ENCODE results near the gene GAGE12J.
"Not testable (repeated sequence)": the region's sequence is repeated elsewhere in the genome, so short reads cannot be mapped to it uniquely, and the experiment has no call there.

The GAGE12J gene

GRCh38 chrX:49309401-49309981, 12.3 kb upstream of the GAGE12J start:
- no peak for DNase-seq (ENCODE audit: low spot score)
- no peak for FAIRE-seq

- no peak for FAIRE-seq
- no peak for DNase-seq (ENCODE audit: low spot score)
These were observed 11.5 kb upstream of the GAGE12J start for GRCh38 chrX:49310371-49310770.

- no peak for FAIRE-seq
These were observed 9.7 kb upstream of the GAGE12J start for GRCh38 chrX:49312176-49312575.

GRCh38 chrX:49316085-49316484, 5.8 kb upstream of the GAGE12J start:
- FAIRE-seq: no peak
- DNase-seq (ENCODE audit: low spot score): no peak

More at GRCh38 chrX:49312176-49312575, 9.7 kb upstream of the GAGE12J start:
- DNase-seq (ENCODE audit: low spot score): no peak

GRCh38 chrX:49322266-49322665, 429 bp downstream of the GAGE12J start:
- not testable (repeated sequence) for FAIRE-seq; DNase-seq (ENCODE audit: low spot score)

- FAIRE-seq; DNase-seq (ENCODE audit: low spot score): not testable (repeated sequence)
These were observed 1.9 kb downstream of the GAGE12J start for GRCh38 chrX:49323735-49324134.

GRCh38 chrX:49330421-49330820, 8.6 kb downstream of the GAGE12J start:
- not testable (repeated sequence) for DNase-seq (ENCODE audit: low spot score); FAIRE-seq

- not testable (repeated sequence) for FAIRE-seq
These were observed 9.4 kb downstream of the GAGE12J start, which contains the start of gene GAGE13 for GRCh38 chrX:49331282-49331681. TSS of gene GAGE13 (plus strand) at chrX:49331582. CDS start at chrX:49332738, 1,156 bp downstream.

GRCh38 chrX:49331841-49332240, 10.0 kb downstream of the GAGE12J start:
- DNase-seq (ENCODE audit: low spot score); FAIRE-seq: not testable (repeated sequence)

More at GRCh38 chrX:49331282-49331681, 9.4 kb downstream of the GAGE12J start, which contains the start of gene GAGE13:
- not testable (repeated sequence) for DNase-seq (ENCODE audit: low spot score)

GRCh38 chrX:49341449-49341848, 19.6 kb downstream of the GAGE12J start:
- DNase-seq (ENCODE audit: low spot score); FAIRE-seq: not testable (repeated sequence)

GRCh38 chrX:49344496-49345175, 22.8 kb downstream of the GAGE12J start:
- FAIRE-seq; DNase-seq (ENCODE audit: low spot score): not testable (repeated sequence)

GRCh38 chrX:49345402-49345801, 23.6 kb downstream of the GAGE12J start:
- not testable (repeated sequence) for DNase-seq (ENCODE audit: low spot score); FAIRE-seq

GRCh38 chrX:49346150-49346549, 24.3 kb downstream of the GAGE12J start:
- FAIRE-seq; DNase-seq (ENCODE audit: low spot score): not testable (repeated sequence)
